ENCODE measurements around the gene NDUFA5. TPM values are rescaled to one million over a fixed set of nuclear protein-coding genes. Genes with fewer than 3 reads are reported as not detected.

Gene NDUFA5
- total RNA-seq, 4 donors from 2014 or later: 22.5 to 56.6 (median 33.5) TPM

DNA sequence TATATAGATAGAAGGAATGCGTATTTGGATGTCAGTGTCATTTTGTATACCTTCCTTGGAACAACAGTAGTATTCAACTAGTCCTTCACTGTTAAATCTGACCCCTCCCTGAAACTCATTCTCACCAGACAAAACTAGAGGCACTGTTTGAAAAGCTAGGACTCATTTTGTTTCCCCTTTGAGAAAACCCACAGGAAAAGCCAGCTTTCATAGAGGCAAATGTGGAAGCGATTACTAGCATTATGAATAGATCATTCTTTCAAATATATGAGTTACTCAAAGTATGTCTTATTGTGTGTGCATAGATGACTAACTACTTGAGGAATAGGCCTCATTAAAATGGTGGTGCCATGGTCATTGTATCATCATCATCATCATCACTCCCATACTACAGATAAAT lies 42.1 kb upstream of the NDUFA5 start:
- DNase-seq (ENCODE audit: low spot score in 2 of 2): no peak
- 40 to 46% methylated on average over 2 of the region's 2 CpGs for WGBS, 2 donors
- H3K4me3 ChIP-seq: no peak overlapping the region
- H3K4me1 ChIP-seq: peaks cover 0 to 10% (median 2%) of the 10 kb centered on the region in 4 donors
- no peaks in the 10 kb centered on the region for H3K36me3 ChIP-seq
- H3K27ac ChIP-seq: peak overlapping the region in 1 of 4 donors; percentile 19
- no peak for TF ChIP-seq CTCF (IDR thresholded peaks at IDR 0.05)
- TF ChIP-seq EP300 (IDR thresholded peaks at IDR 0.05): no peak
- TF ChIP-seq POLR2A (IDR thresholded peaks at IDR 0.05): no peak
- no peaks in the 10 kb centered on the region for H3K9me3 ChIP-seq
- H3K27me3 ChIP-seq: no peaks in the 10 kb centered on the region

- TF ChIP-seq POLR2A (IDR thresholded peaks at IDR 0.05): no peak
- TF ChIP-seq CTCF (IDR thresholded peaks at IDR 0.05): no peak
- TF ChIP-seq EP300 (IDR thresholded peaks at IDR 0.05): no peak
- Histone ChIP-seq H3K4me1 (peaks cover 0 to 10% (median 2%) of the 10 kb centered on the region in 4 donors), H3K27ac (peak overlapping the region in 1 of 4 donors; percentile 19), H3K36me3 (no peaks in the 10 kb centered on the region), H3K4me3 (no peak overlapping the region), H3K9me3 (no peaks in the 10 kb centered on the region), H3K27me3 (no peaks in the 10 kb centered on the region)
- 60 to 64% methylated on average over 3 of the region's 3 CpGs for WGBS, 2 donors
- DNase-seq (ENCODE audit: low spot score in 2 of 2): no peak
Measured at GRCh38 chr7:123598657-123599056, 41.0 kb upstream of the NDUFA5 start.

DNA sequence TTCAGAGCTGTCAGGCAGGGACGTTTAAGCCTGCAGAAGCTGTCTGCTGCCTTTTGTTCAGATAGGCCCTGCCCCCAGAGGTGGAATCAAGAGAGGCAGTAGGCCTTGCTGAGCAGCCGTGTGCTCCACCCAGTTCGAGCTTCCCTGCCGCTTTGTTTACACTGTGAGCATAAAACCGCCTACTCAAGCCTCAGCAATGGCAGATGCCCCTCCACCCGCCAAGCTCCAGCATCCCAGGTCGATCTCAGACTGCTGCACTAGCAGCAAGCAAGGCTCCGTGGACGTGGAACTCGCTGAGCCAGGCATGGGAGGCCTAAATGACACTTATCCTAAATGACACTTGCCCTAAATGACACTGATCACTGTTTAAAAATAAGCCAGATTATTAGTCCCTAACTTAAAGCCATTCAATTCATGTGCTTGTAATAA lies 37.2 kb upstream of the NDUFA5 start:
- no peaks in the 10 kb centered on the region for H3K9me3 ChIP-seq
- H3K4me3 ChIP-seq: no peak overlapping the region
- H3K27ac ChIP-seq: no peak overlapping the region
- no peak for DNase-seq (ENCODE audit: low spot score in 2 of 2)
- WGBS, 2 donors: 44 to 56% methylated on average over 10 of the region's 10 CpGs
- peaks cover 0 to 10% (median 2%) of the 10 kb centered on the region in 4 donors for H3K4me1 ChIP-seq
- H3K27me3 ChIP-seq: no peaks in the 10 kb centered on the region
- H3K36me3 ChIP-seq: no peaks in the 10 kb centered on the region
- TF ChIP-seq CTCF (IDR thresholded peaks at IDR 0.05) (no peak), EP300 (IDR thresholded peaks at IDR 0.05) (no peak), POLR2A (IDR thresholded peaks at IDR 0.05) (no peak)

DNA sequence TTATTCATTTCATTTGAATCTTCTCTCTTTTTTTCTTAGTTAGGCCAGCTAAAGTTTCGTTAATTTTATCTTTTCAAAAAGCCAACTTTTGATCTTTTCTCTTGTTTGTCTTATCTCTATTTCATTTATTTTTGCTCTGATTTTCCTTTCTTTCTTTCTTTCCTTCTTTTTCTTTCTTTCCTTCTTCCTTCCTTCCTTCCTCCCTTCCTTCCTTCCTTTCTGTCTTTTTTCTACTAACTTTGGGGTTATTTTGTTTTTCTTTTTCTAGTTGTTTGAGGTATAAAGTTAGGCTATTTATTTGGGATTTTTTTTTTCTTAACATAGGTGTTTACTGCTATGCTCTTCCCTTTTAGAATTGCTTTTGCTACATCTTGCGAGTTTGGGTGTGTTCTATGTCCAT lies 30.8 kb upstream of the NDUFA5 start:
- no peaks in the 10 kb centered on the region for H3K27me3 ChIP-seq
- H3K9me3 ChIP-seq: no peaks in the 10 kb centered on the region
- H3K36me3 ChIP-seq: no peaks in the 10 kb centered on the region
- 87 to 97% methylated on average over 2 of the region's 2 CpGs for WGBS, 2 donors
- no peak overlapping the region for H3K4me3 ChIP-seq
- DNase-seq (ENCODE audit: low spot score in 2 of 2): no peak
- no peak for TF ChIP-seq EP300 (IDR thresholded peaks at IDR 0.05)
- TF ChIP-seq POLR2A (IDR thresholded peaks at IDR 0.05): no peak
- no peak for TF ChIP-seq CTCF (IDR thresholded peaks at IDR 0.05)
- no peak overlapping the region for H3K27ac ChIP-seq
- no peaks in the 10 kb centered on the region for H3K4me1 ChIP-seq

- Histone ChIP-seq H3K4me3 (no peak overlapping the region), H3K4me1 (no peaks in the 10 kb centered on the region), H3K27me3 (no peaks in the 10 kb centered on the region), H3K9me3 (no peaks in the 10 kb centered on the region), H3K36me3 (no peaks in the 10 kb centered on the region), H3K27ac (no peak overlapping the region)
- WGBS, 2 donors: 87 to 94% methylated on average over 4 of the region's 4 CpGs
- TF ChIP-seq POLR2A (IDR thresholded peaks at IDR 0.05) (no peak), EP300 (IDR thresholded peaks at IDR 0.05) (no peak), CTCF (IDR thresholded peaks at IDR 0.05) (no peak)
- DNase-seq (ENCODE audit: low spot score in 2 of 2): no peak
Measured at GRCh38 chr7:123583821-123584220, 26.2 kb upstream of the NDUFA5 start.
